Measurements from ENCODE around the gene SELPLG.
"Not testable (repeated sequence)": the region's sequence is repeated elsewhere in the genome, so short reads cannot be mapped to it uniquely, and the experiment has no call there.

DNA sequence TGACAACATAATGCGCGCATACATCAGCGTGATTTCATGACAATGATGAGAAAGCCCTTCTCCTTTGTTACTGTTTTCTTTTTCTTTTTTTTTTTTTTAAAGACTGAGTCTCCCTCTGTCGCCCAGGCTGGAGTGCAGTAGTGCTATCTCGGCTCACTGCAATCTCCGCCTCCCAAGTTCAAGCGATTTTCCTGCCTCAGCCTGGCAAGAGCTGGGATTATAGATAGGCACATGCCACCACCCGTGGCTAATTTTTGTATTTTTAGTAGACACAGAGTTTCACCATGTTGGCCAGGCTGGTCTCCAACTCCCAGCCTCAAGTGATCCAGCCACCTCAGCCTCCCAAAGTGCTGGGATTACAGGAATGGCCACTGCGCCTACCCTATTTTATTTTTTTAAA, 20.9 kb upstream of the SELPLG start:
- TF ChIP-seq, protein P1, sequence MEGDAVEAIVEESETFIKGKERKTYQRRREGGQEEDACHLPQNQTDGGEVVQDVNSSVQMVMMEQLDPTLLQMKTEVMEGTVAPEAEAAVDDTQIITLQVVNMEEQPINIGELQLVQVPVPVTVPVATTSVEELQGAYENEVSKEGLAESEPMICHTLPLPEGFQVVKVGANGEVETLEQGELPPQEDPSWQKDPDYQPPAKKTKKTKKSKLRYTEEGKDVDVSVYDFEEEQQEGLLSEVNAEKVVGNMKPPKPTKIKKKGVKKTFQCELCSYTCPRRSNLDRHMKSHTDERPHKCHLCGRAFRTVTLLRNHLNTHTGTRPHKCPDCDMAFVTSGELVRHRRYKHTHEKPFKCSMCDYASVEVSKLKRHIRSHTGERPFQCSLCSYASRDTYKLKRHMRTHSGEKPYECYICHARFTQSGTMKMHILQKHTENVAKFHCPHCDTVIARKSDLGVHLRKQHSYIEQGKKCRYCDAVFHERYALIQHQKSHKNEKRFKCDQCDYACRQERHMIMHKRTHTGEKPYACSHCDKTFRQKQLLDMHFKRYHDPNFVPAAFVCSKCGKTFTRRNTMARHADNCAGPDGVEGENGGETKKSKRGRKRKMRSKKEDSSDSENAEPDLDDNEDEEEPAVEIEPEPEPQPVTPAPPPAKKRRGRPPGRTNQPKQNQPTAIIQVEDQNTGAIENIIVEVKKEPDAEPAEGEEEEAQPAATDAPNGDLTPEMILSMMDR (IDR thresholded peaks at IDR 0.05), result not testable (repeated sequence)
- not testable (repeated sequence) for TF ChIP-seq POLR2A, POLR2AphosphoS5 (IDR thresholded peaks at IDR 0.05)

All from gastroesophageal sphincter (tissue), 3 donors.